NB4 (cell line): Measurements from ENCODE around the gene SMG1.
"Not testable (repeated sequence)": the region's sequence is repeated elsewhere in the genome, so short reads cannot be mapped to it uniquely, and the experiment has no call there.

Experiments used
- CTCF ChIP-seq: IDR thresholded peaks from one replicate; pipeline ENCODE4 v1.5.1; 2012; ENCODE audit warnings: low read depth, low read length
- MAX ChIP-seq: IDR thresholded peaks from 2 replicates; pipeline ENCODE4 v1.6.1; 2011; ENCODE audit warnings: low read depth, low read length

GRCh38 chr16:18956658-18957241 lies 30.5 kb upstream of the SMG1 start:
- TF ChIP-seq CTCF, MAX: not testable (repeated sequence)
